Activated CD8-positive, alpha-beta memory T cell treated with anti-CD3 and anti-CD28 coated beads, Interleukin-2, amount 50 U/mL, for 1 hour (primary cell): ENCODE data around the gene HS3ST3B1.

Source experiments
- DNase-seq: peaks from one replicate; pipeline ENCODE4 v3.0.0-alpha.2; 2020; ENCODE audit errors: extremely low read depth

Gene HS3ST3B1

GRCh38 chr17:14354807-14355206 is 53.9 kb downstream of the HS3ST3B1 start:
- no peak for DNase-seq

- DNase-seq = no peak
Measured at GRCh38 chr17:14355556-14355955, 54.7 kb downstream of the HS3ST3B1 start.

- DNase-seq = no peak
Measured at GRCh38 chr17:14359163-14360020, 58.5 kb downstream of the HS3ST3B1 start.

GRCh38 chr17:14360856-14361255 is 60.0 kb downstream of the HS3ST3B1 start:
- no peak for DNase-seq

- no peak for DNase-seq
Measured at GRCh38 chr17:14361470-14361869, 60.6 kb downstream of the HS3ST3B1 start.

GRCh38 chr17:14361945-14362508 is 61.1 kb downstream of the HS3ST3B1 start:
- no peak for DNase-seq

- DNase-seq = no peak
Measured at GRCh38 chr17:14366199-14366598, 65.3 kb downstream of the HS3ST3B1 start.

- no peak for DNase-seq
Measured at GRCh38 chr17:14372461-14372860, 71.6 kb downstream of the HS3ST3B1 start.

GRCh38 chr17:14372905-14373613 is 72.2 kb downstream of the HS3ST3B1 start:
- DNase-seq = no peak

- no peak for DNase-seq
Measured at GRCh38 chr17:14373614-14374259, 72.9 kb downstream of the HS3ST3B1 start.

GRCh38 chr17:14374268-14374667 is 73.4 kb downstream of the HS3ST3B1 start:
- DNase-seq = no peak

- no peak for DNase-seq
Measured at GRCh38 chr17:14376666-14377065, 75.8 kb downstream of the HS3ST3B1 start.

- DNase-seq = no peak
Measured at GRCh38 chr17:14381606-14382005, 80.7 kb downstream of the HS3ST3B1 start.

GRCh38 chr17:14387036-14387435 is 86.2 kb downstream of the HS3ST3B1 start:
- no peak for DNase-seq

- DNase-seq = no peak
Measured at GRCh38 chr17:14389681-14390080, 88.8 kb downstream of the HS3ST3B1 start.

- no peak for DNase-seq
Measured at GRCh38 chr17:14393723-14394122, 92.8 kb downstream of the HS3ST3B1 start.

GRCh38 chr17:14395255-14395654 is 94.4 kb downstream of the HS3ST3B1 start:
- no peak for DNase-seq

- DNase-seq = no peak
Measured at GRCh38 chr17:14396547-14396946, 95.7 kb downstream of the HS3ST3B1 start.

- no peak for DNase-seq
Measured at GRCh38 chr17:14398766-14399165, 97.9 kb downstream of the HS3ST3B1 start.
